Muscle layer of duodenum (tissue), 2 donors: ENCODE data around the gene TEAD4.

Experiments
- H3K27ac ChIP-seq: one replicate; pipeline ENCODE4 v1.7.0; 2013; ENCODE audit warnings: mild to moderate bottlenecking, low read length
- H3K27me3 ChIP-seq: one replicate; pipeline ENCODE4 v1.7.0; 2013; ENCODE audit warnings: low read depth, mild to moderate bottlenecking, control low read depth, low read length
- H3K36me3 ChIP-seq, 2 donors: one replicate each; pipeline ENCODE4 v1.7.0; 2013; ENCODE audit warnings: low read length in 2 of 2, control low read depth in 1 of 2, mild to moderate bottlenecking in 1 of 2; ENCODE audit not compliant: insufficient read depth in 2 of 2, control insufficient read depth in 1 of 2
- H3K4me1 ChIP-seq, 2 donors: one replicate each; pipeline ENCODE4 v1.7.0; 2013; ENCODE audit warnings: low read length in 2 of 2, mild to moderate bottlenecking in 2 of 2, control low read depth in 1 of 2, moderate library complexity in 1 of 2; ENCODE audit not compliant: insufficient read depth in 2 of 2, control insufficient read depth in 1 of 2
- H3K4me3 ChIP-seq, 2 donors: one replicate each; pipeline ENCODE4 v1.7.0; 2013; ENCODE audit warnings: low read length in 2 of 2, low read depth in 1 of 2, mild to moderate bottlenecking in 1 of 2
- H3K9me3 ChIP-seq, 2 donors: one replicate each; pipeline ENCODE4 v1.7.0; 2013; ENCODE audit warnings: low read length in 2 of 2, control low read depth in 1 of 2, mild to moderate bottlenecking in 1 of 2; ENCODE audit not compliant: control insufficient read depth in 1 of 2
- donor health status: healthy.

TEAD4 gene

GRCh38 chr12:2980630-2981029 is 21.4 kb downstream of the TEAD4 start:
- no peaks in the 10 kb centered on the region for H3K36me3 ChIP-seq
- no peaks in the 10 kb centered on the region for H3K27me3 ChIP-seq
- H3K4me3 ChIP-seq: no peak overlapping the region
- no peak overlapping the region for H3K27ac ChIP-seq
- no peaks in the 10 kb centered on the region for H3K9me3 ChIP-seq
- H3K4me1 ChIP-seq: no peaks in the 10 kb centered on the region

GRCh38 chr12:2982361-2982760 is 23.2 kb downstream of the TEAD4 start:
- H3K27ac ChIP-seq: no peak overlapping the region
- no peaks in the 10 kb centered on the region for H3K4me1 ChIP-seq
- no peaks in the 10 kb centered on the region for H3K36me3 ChIP-seq
- no peaks in the 10 kb centered on the region for H3K27me3 ChIP-seq
- no peak overlapping the region for H3K4me3 ChIP-seq
- no peaks in the 10 kb centered on the region for H3K9me3 ChIP-seq

GRCh38 chr12:2984249-2984648 is 25.1 kb downstream of the TEAD4 start:
- Histone ChIP-seq H3K27ac (no peak overlapping the region), H3K4me3 (no peak overlapping the region), H3K27me3 (no peaks in the 10 kb centered on the region), H3K4me1 (no peaks in the 10 kb centered on the region), H3K9me3 (no peaks in the 10 kb centered on the region), H3K36me3 (no peaks in the 10 kb centered on the region)

- Histone ChIP-seq H3K4me3 (no peak overlapping the region), H3K36me3 (no peaks in the 10 kb centered on the region), H3K9me3 (no peaks in the 10 kb centered on the region)
Measured at GRCh38 chr12:2984698-2985097, 25.5 kb downstream of the TEAD4 start.

GRCh38 chr12:2986876-2987275 is 27.7 kb downstream of the TEAD4 start:
- no peaks in the 10 kb centered on the region for H3K36me3 ChIP-seq
- H3K4me3 ChIP-seq: no peak overlapping the region
- no peak overlapping the region for H3K27ac ChIP-seq
- no peaks in the 10 kb centered on the region for H3K4me1 ChIP-seq
- H3K27me3 ChIP-seq: no peaks in the 10 kb centered on the region
- no peaks in the 10 kb centered on the region for H3K9me3 ChIP-seq

More at GRCh38 chr12:2984698-2985097, 25.5 kb downstream of the TEAD4 start:
- H3K4me1 ChIP-seq: no peaks in the 10 kb centered on the region
- H3K27me3 ChIP-seq: no peaks in the 10 kb centered on the region
- no peak overlapping the region for H3K27ac ChIP-seq

GRCh38 chr12:2988494-2988893 is 29.3 kb downstream of the TEAD4 start:
- Histone ChIP-seq H3K9me3 (no peaks in the 10 kb centered on the region), H3K27me3 (no peaks in the 10 kb centered on the region), H3K36me3 (no peaks in the 10 kb centered on the region), H3K4me3 (no peak overlapping the region), H3K4me1 (no peaks in the 10 kb centered on the region), H3K27ac (no peak overlapping the region)

- H3K36me3 ChIP-seq: peaks cover 0 to 9% of the 10 kb centered on the region in 2 donors
- H3K4me3 ChIP-seq: no peak overlapping the region
- no peaks in the 10 kb centered on the region for H3K9me3 ChIP-seq
- H3K27ac ChIP-seq: no peak overlapping the region
- no peaks in the 10 kb centered on the region for H3K27me3 ChIP-seq
- no peaks in the 10 kb centered on the region for H3K4me1 ChIP-seq
Measured at GRCh38 chr12:2992724-2993123, 33.5 kb downstream of the TEAD4 start.

GRCh38 chr12:2997989-2998670 is 38.9 kb downstream of the TEAD4 start:
- Histone ChIP-seq H3K36me3 (peaks cover 0 to 9% of the 10 kb centered on the region in 2 donors), H3K4me1 (peaks cover 0 to 6% of the 10 kb centered on the region in 2 donors), H3K27me3 (no peaks in the 10 kb centered on the region), H3K9me3 (no peaks in the 10 kb centered on the region), H3K27ac (no peak overlapping the region), H3K4me3 (no peak overlapping the region)

GRCh38 chr12:2998789-2999264 is 39.6 kb downstream of the TEAD4 start:
- H3K36me3 ChIP-seq: peaks cover 0 to 9% of the 10 kb centered on the region in 2 donors
- peaks cover 0 to 6% of the 10 kb centered on the region in 2 donors for H3K4me1 ChIP-seq
- H3K27me3 ChIP-seq: no peaks in the 10 kb centered on the region
- no peak overlapping the region for H3K27ac ChIP-seq
- H3K4me3 ChIP-seq: no peak overlapping the region
- H3K9me3 ChIP-seq: no peaks in the 10 kb centered on the region

- H3K4me3 ChIP-seq: no peak overlapping the region
- H3K27ac ChIP-seq: no peak overlapping the region
- no peaks in the 10 kb centered on the region for H3K27me3 ChIP-seq
Measured at GRCh38 chr12:2999265-2999841, 40.2 kb downstream of the TEAD4 start.

GRCh38 chr12:3000548-3001275 is 41.5 kb downstream of the TEAD4 start:
- peaks cover 0 to 3% of the 10 kb centered on the region in 2 donors for H3K36me3 ChIP-seq
- H3K4me1 ChIP-seq: peaks cover 0 to 13% of the 10 kb centered on the region in 2 donors
- no peak overlapping the region for H3K27ac ChIP-seq
- H3K4me3 ChIP-seq: no peak overlapping the region
- no peaks in the 10 kb centered on the region for H3K27me3 ChIP-seq
- no peaks in the 10 kb centered on the region for H3K9me3 ChIP-seq

More at GRCh38 chr12:2999265-2999841, 40.2 kb downstream of the TEAD4 start:
- Histone ChIP-seq H3K9me3 (no peaks in the 10 kb centered on the region), H3K4me1 (peaks cover 0 to 7% of the 10 kb centered on the region in 2 donors), H3K36me3 (peaks cover 0 to 9% of the 10 kb centered on the region in 2 donors)
